ENCODE measurements around the gene CLASRP.

The CLASRP gene

DNA sequence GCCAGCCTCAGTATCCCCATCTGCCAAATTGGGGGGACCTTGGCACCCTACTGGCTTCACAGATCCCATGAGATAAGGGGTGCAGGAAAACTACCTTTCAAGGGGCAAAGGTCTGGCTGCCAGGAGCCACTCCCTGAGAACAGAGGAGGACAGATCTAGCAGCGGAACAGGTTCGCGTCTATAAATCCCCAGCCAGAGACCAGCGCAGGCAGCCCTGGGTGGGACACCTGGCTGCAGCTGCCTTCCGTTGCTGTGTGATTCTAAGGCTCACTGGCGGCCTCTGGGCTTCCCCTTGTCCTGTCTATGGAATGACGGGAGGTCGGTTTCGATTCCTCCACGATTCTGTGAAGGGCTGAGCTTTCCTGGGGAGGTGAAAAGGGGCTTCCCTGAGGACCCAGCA lies 30.3 kb upstream of the CLASRP start:
- H3K27me3 ChIP-seq (ENCODE audit: low read depth): no peaks in the 10 kb centered on the region
- no peak overlapping the region for H3K4me3 ChIP-seq
- no peaks in the 10 kb centered on the region for H3K9me3 ChIP-seq
- no peaks in the 10 kb centered on the region for H3K4me1 ChIP-seq
- no peak for DNase-seq (ENCODE audit: low spot score in 2 of 2)
- no peaks in the 10 kb centered on the region for H3K36me3 ChIP-seq (replicated peaks)
- in situ Hi-C loops (cut with MboI; ENCODE audit: low sequenced_read_pairs): no loop called here

DNA sequence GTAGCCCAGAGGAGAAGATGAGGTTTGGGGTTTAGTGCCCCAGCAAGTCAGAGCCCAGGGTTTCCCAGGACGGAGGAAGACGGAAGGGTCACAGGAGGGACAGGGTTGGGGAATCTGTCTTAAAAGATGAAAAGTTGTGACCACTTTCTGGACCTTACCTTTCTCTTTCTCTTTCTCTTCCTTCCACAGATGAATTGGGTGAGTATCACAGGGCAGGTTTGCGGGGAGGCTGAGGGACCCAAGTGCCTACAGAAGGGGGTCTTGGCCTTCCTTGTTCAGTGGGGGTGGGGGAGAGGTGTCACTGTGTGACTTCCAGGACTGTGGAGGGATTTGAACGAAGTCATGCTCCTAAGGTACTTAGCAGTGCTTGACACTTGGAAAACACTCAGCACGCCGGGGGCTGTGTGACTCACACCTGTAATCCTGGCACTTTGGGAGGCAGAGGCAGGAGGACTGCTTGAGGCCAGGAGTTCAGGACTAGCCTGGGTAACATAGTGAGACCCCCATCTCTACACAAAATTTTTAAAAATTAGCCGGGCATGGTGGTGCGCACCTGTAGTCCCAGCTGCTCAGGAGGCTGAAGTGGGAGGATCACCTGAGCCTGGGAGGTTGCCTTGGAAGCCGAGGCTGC lies 29.1 kb upstream of the CLASRP start:
- Histone ChIP-seq H3K4me1 (no peaks in the 10 kb centered on the region), H3K27me3 (ENCODE audit: low read depth) (no peaks in the 10 kb centered on the region), H3K4me3 (no peak overlapping the region), H3K36me3 (replicated peaks) (no peaks in the 10 kb centered on the region), H3K9me3 (no peaks in the 10 kb centered on the region)
- in situ Hi-C loops (cut with MboI; ENCODE audit: low sequenced_read_pairs): no loop called here
- no peak for DNase-seq (ENCODE audit: low spot score in 2 of 2)

DNA sequence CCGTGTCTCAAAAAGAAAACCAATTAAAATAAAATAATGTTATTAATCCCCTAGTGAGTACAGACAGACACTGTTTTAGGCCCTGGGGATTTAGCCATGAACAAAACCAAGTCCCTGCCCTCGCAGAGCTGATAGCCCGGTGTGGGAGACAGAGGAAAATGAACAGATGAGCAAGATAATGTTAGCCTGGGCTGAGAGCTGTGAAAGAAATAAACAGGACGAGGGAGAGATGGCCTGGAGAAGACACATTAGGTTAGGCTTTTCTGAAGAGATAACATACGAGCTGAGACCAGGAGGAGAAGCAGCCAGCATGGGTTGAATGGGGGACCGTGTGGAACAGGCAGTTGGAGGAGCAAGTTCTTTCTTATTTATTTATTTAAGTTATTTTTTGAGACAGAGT lies 28.5 kb upstream of the CLASRP start:
- H3K36me3 ChIP-seq (replicated peaks): no peaks in the 10 kb centered on the region
- in situ Hi-C loops (cut with MboI; ENCODE audit: low sequenced_read_pairs): no loop called here

DNA sequence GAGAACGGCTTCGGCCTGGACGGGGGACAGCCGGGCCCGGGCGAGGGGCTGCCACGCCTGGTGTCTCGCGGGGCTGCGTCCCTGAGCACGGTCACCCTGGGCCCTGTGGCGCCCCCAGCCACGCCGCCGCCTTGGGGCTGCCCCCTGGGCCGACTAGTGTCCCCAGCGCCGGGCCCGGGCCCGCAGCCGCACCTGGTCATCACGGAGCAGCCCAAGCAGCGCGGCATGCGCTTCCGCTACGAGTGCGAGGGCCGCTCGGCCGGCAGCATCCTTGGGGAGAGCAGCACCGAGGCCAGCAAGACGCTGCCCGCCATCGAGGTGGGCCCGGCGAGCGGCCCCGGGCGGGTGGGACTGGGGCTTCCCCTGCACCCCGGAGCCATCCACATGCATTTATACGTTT lies 26.9 kb upstream of the CLASRP start:
- no peak for DNase-seq (ENCODE audit: low spot score in 2 of 2)
- Histone ChIP-seq H3K9me3 (no peaks in the 10 kb centered on the region), H3K36me3 (replicated peaks) (no peaks in the 10 kb centered on the region), H3K4me3 (no peak overlapping the region), H3K27me3 (ENCODE audit: low read depth) (no peaks in the 10 kb centered on the region), H3K4me1 (no peaks in the 10 kb centered on the region)
- in situ Hi-C loops (cut with MboI; ENCODE audit: low sequenced_read_pairs): no loop called here

More for the DNA sequence above, 28.5 kb upstream of the CLASRP start:
- no peaks in the 10 kb centered on the region for H3K27me3 ChIP-seq (ENCODE audit: low read depth)
- no peaks in the 10 kb centered on the region for H3K4me1 ChIP-seq
- no peak for DNase-seq (ENCODE audit: low spot score in 2 of 2)
- no peak overlapping the region for H3K4me3 ChIP-seq
- no peaks in the 10 kb centered on the region for H3K9me3 ChIP-seq

DNA sequence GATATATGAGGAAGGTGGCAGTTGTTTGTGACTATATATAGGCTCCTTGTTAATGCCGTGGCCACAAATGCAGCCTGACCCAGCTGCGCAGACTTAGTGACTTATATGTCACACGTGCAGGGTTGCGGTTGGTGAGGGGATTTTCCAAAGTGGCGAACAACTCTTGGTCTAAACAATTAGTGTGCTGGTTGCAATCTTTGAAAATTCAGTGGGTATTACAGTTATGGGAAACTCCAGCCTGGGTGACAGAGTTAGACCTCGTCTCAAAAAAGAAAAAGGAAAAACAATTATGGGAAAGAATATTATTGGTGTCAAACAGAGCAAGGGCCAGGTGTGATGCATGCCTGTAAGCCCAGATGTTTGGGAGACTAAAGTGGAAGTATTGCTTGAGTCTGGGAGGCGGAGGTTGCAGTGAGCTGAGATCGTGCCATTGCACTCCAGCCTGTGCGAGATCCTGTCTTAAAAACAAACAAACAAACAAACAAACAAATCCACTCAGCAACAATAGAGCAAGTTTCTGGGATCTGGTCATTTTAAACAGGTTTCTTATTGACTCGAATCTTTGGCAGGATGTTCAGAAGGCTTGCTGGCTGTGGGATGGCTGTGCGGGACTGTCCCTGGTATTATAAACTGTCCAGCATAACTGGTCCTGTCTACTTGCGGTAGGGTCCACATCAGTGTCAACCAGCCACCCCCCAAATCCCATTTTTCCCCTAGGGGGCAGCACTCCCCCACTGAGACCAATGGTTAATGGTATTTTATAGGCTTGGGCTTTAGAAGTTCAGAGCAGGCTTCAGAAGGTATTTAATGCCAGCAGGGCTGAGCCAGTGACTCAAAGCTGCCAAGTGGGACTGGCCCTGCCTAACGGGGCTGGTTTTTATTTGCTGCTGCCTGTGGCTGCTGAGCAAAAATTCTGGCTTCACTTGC lies 22.2 kb upstream of the CLASRP start:
- Histone ChIP-seq H3K36me3 (replicated peaks) (no peaks in the 10 kb centered on the region), H3K4me3 (no peak overlapping the region), H3K27me3 (ENCODE audit: low read depth) (no peaks in the 10 kb centered on the region), H3K4me1 (0 out of 2 replicates have a peak, but pooled peaks cover 3% of the 10 kb centered on the region), H3K9me3 (no peaks in the 10 kb centered on the region)
- DNase-seq (ENCODE audit: low spot score in 2 of 2): peak; percentile 54 to 88
- in situ Hi-C loops (cut with MboI; ENCODE audit: low sequenced_read_pairs): no loop called here

DNA sequence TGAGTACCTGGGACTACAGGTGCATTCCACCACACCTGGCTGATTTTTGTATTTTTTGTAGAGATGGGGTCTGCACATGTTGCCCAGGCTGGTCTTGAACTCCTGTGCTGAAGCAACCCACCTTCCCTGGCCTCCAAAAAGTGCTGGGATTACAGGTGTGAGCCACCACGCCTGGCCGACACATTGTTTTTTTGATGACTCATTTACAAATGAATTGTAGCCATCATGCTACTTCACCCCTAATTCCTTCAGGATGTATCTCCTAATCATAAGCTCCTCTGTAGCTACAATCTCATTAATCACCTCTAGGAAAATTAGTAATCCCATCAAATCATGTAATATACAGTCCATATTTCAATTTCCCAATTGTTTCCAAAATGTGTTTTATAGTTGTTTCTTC lies 19.7 kb upstream of the CLASRP start:
- Histone ChIP-seq H3K27me3 (ENCODE audit: low read depth) (no peaks in the 10 kb centered on the region), H3K36me3 (replicated peaks) (no peaks in the 10 kb centered on the region), H3K9me3 (no peaks in the 10 kb centered on the region), H3K4me3 (no peak overlapping the region), H3K4me1 (0 out of 2 replicates have a peak, but pooled peaks cover 3% of the 10 kb centered on the region)
- no peak for DNase-seq (ENCODE audit: low spot score in 2 of 2)
- in situ Hi-C loops (cut with MboI; ENCODE audit: low sequenced_read_pairs): no loop called here

DNA sequence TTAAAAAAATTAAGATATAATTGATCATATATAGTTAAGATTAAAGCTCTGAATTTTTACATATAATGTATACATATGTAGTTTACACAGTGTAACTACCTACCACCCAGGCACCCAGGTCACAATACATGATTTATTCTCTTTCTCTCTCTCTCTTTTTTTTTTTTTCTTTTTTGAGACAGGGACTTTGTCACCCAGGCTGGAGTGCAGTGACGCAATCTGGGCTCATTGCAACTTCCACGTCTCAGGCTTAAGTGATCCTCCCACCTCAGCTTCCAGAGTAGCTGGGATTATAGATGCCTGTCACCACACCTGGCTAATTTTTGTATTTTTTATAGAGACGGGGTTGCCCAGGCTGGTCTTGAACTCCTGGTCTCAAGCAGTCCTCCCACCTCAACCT lies 18.8 kb upstream of the CLASRP start:
- in situ Hi-C loops (cut with MboI; ENCODE audit: low sequenced_read_pairs): no loop called here
- H3K9me3 ChIP-seq: no peaks in the 10 kb centered on the region
- DNase-seq (ENCODE audit: low spot score in 2 of 2): no peak
- no peaks in the 10 kb centered on the region for H3K36me3 ChIP-seq (replicated peaks)
- 0 out of 2 replicates have a peak, but pooled peaks cover 3% of the 10 kb centered on the region for H3K4me1 ChIP-seq
- H3K4me3 ChIP-seq: no peak overlapping the region
- no peaks in the 10 kb centered on the region for H3K27me3 ChIP-seq (ENCODE audit: low read depth)

DNA sequence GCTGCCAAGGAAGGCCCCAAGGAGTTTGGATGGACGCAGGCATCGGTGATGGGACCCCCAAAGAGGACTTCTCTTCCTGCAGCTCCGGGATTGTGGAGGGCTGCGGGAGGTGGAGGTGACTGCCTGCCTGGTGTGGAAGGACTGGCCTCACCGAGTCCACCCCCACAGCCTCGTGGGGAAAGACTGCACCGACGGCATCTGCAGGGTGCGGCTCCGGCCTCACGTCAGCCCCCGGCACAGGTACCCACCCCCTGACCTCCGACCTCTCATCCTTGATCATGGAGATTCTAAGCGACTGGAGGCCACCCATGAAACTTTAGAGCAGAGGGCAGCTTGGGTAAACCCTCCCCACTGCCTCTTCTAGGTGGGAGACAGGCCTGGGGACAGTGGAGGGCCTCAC lies 16.9 kb upstream of the CLASRP start:
- in situ Hi-C loops (cut with MboI; ENCODE audit: low sequenced_read_pairs): no loop called here
- no peak for DNase-seq (ENCODE audit: low spot score in 2 of 2)

DNA sequence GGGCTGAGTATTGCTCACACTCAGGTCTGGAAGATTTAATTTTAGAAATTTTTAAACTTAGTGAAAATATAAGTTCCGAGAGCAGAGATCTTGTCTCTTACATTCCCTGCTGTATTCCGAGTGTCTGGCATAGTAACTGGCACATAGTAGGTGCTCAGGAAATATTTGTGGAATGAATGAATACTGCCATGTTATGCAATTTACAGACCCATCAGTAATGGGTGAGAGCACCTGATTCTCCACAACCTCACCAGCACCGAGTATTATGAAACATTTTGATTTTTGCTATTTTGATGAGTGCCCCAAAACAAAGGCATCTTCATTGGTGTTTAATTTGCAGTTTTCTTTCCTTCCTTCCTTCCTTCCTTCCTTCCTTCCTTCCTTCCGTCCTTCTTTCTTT lies 15.8 kb upstream of the CLASRP start:
- no peaks in the 10 kb centered on the region for H3K9me3 ChIP-seq
- no peaks in the 10 kb centered on the region for H3K36me3 ChIP-seq (replicated peaks)
- H3K27me3 ChIP-seq (ENCODE audit: low read depth): no peaks in the 10 kb centered on the region
- DNase-seq (ENCODE audit: low spot score in 2 of 2): no peak
- H3K4me3 ChIP-seq: no peak overlapping the region
- 0 out of 2 replicates have a peak, but pooled peaks cover 3% of the 10 kb centered on the region for H3K4me1 ChIP-seq
- in situ Hi-C loops (cut with MboI; ENCODE audit: low sequenced_read_pairs): no loop called here

More for the DNA sequence above, 16.9 kb upstream of the CLASRP start:
- Histone ChIP-seq H3K27me3 (ENCODE audit: low read depth) (no peaks in the 10 kb centered on the region), H3K4me3 (no peak overlapping the region), H3K4me1 (0 out of 2 replicates have a peak, but pooled peaks cover 3% of the 10 kb centered on the region), H3K9me3 (no peaks in the 10 kb centered on the region), H3K36me3 (replicated peaks) (no peaks in the 10 kb centered on the region)

DNA sequence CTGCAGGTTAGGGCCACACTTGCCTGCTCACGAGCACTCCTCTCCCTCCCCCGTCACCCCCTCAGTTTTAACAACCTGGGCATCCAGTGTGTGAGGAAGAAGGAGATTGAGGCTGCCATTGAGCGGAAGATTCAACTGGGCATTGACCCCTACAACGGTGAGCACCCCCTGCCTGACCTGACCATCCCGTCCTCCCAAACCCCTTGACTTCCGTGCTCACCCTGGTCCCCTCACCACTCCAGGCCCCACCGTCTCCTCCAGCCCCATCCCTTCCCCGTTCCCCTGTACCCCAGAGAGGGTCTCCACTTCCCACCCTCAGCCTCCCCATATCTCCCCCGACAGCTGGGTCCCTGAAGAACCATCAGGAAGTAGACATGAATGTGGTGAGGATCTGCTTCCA lies 13.6 kb upstream of the CLASRP start:
- no peaks in the 10 kb centered on the region for H3K9me3 ChIP-seq
- H3K4me1 ChIP-seq: no peaks in the 10 kb centered on the region
- no peaks in the 10 kb centered on the region for H3K27me3 ChIP-seq (ENCODE audit: low read depth)
- in situ Hi-C loops (cut with MboI; ENCODE audit: low sequenced_read_pairs): no loop called here
- no peak for DNase-seq (ENCODE audit: low spot score in 2 of 2)
- H3K4me3 ChIP-seq: no peak overlapping the region
- no peaks in the 10 kb centered on the region for H3K36me3 ChIP-seq (replicated peaks)

DNA sequence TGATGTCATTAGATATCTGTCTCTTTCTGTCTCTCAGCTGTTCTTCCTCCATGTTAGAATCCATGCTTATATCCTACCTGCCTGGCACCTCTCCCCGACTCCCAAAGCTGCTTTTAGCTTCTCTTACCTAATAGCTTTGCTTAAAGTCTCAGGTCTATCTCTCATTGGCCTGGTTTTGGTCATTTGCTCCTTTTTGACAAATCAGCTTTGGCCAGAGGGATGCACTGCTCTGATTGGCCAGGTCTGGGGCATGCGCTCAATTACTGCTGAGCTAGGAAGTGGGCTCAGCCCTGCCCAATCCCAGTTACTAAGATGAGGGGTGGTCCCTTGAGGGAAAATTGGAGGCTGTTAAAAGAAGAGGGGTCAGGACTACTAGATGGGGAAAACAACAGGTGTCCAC lies 11.5 kb upstream of the CLASRP start:
- Histone ChIP-seq H3K36me3 (replicated peaks) (no peaks in the 10 kb centered on the region), H3K9me3 (no peaks in the 10 kb centered on the region), H3K4me1 (no peaks in the 10 kb centered on the region), H3K27me3 (ENCODE audit: low read depth) (no peaks in the 10 kb centered on the region), H3K4me3 (no peak overlapping the region)
- in situ Hi-C loops (cut with MboI; ENCODE audit: low sequenced_read_pairs): no loop called here
- DNase-seq (ENCODE audit: low spot score in 2 of 2): no peak

DNA sequence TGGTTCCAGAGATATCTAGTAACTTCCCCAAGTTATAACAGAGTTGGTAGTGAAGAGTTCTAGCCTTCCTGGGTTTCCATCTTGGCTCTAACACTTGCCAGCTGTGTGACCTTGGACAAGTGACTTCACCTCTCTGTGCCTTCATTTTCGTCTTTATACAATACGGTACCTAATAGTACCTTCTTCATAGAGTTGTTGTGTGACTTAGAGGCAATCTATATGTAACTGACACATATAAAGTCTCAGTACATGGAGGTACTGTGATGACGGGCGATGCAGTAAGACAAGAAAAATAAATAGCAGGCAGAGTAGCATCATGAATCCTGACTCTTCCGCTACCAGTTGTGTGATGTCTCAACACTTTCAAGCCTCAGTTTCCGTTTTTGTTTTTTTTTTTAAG lies 8.0 kb upstream of the CLASRP start:
- Histone ChIP-seq H3K9me3 (no peaks in the 10 kb centered on the region), H3K4me3 (no peak overlapping the region), H3K4me1 (no peaks in the 10 kb centered on the region), H3K36me3 (replicated peaks) (no peaks in the 10 kb centered on the region), H3K27me3 (ENCODE audit: low read depth) (no peaks in the 10 kb centered on the region)
- no peak for DNase-seq (ENCODE audit: low spot score in 2 of 2)
- in situ Hi-C loops (cut with MboI; ENCODE audit: low sequenced_read_pairs): no loop called here

DNA sequence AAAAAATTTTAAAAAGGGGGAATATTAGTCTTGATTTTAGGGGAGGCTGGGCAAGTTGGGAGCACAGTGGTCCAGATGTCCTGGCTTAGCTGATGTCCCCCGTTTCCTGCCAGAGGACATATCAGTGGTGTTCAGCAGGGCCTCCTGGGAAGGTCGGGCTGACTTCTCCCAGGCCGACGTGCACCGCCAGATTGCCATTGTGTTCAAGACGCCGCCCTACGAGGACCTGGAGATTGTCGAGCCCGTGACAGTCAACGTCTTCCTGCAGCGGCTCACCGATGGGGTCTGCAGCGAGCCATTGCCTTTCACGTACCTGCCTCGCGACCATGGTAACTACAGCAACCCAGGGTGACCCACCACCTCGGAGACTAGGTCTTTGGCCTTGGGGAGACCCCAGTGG lies 6.4 kb upstream of the CLASRP start:
- Histone ChIP-seq H3K27me3 (ENCODE audit: low read depth) (no peaks in the 10 kb centered on the region), H3K36me3 (replicated peaks) (no peaks in the 10 kb centered on the region), H3K4me1 (no peaks in the 10 kb centered on the region), H3K4me3 (no peak overlapping the region), H3K9me3 (no peaks in the 10 kb centered on the region)
- in situ Hi-C loops (cut with MboI; ENCODE audit: low sequenced_read_pairs): no loop called here
- no peak for DNase-seq (ENCODE audit: low spot score in 2 of 2)

DNA sequence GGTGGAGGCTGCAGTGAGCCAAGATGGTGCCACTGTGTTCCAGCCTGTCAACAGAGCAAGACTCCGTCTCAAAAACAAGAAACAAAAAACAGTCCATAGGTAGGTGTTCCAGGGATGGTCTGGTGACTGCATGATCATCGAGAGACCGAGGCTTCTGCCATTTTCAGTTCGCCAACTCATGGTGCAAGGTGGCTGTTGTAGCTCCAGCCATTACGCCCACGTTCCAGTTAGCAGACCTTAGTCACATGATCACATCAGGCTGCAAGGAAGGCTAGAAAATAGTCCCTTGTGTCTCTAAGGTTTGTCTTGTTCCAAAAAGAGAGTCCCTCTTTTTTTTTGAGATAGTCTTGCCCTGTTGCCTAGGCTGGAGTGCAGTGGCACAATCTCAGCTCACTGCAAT lies 3.1 kb upstream of the CLASRP start:
- Histone ChIP-seq H3K4me1 (peaks cover 12% of the 10 kb centered on the region), H3K9me3 (no peaks in the 10 kb centered on the region), H3K36me3 (replicated peaks) (peaks cover 14% of the 10 kb centered on the region), H3K4me3 (no peak overlapping the region), H3K27me3 (ENCODE audit: low read depth) (no peaks in the 10 kb centered on the region)
- in situ Hi-C loops (cut with MboI; ENCODE audit: low sequenced_read_pairs): no loop called here
- no peak for DNase-seq (ENCODE audit: low spot score in 2 of 2)
